ENCODE data around the gene DGKB.

DNA sequence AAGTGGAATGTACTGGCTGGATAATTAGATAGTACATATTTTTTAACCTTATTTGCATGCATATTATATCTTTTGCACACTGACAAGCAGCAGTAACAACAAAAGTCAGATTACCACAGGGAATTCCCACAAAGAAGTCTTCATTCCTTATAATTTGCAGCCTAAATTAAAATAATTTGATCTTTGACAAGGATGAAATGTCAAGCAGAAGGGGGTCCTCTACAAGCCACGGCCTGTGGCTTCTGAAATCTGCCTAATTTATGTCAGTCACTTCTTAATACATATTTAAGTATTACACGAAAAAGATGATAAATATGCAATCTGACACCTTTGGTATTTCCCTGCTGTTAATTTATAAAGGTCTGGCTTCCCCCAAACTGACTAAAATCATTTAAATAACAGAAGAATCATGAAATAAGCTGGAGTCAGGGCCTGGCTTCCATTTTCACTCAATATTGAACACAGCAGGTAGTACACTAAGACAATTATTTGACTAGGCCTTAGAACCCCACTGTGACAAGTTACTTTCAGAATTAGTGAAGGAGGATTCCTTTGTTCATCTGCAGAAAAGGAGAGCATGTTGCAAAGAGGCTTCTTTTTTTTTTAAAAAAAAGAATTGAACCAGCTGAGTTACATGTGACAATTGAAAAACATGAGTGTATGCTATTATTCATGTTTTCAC lies 562.0 kb downstream of the DGKB start:
- TF ChIP-seq, protein P1, sequence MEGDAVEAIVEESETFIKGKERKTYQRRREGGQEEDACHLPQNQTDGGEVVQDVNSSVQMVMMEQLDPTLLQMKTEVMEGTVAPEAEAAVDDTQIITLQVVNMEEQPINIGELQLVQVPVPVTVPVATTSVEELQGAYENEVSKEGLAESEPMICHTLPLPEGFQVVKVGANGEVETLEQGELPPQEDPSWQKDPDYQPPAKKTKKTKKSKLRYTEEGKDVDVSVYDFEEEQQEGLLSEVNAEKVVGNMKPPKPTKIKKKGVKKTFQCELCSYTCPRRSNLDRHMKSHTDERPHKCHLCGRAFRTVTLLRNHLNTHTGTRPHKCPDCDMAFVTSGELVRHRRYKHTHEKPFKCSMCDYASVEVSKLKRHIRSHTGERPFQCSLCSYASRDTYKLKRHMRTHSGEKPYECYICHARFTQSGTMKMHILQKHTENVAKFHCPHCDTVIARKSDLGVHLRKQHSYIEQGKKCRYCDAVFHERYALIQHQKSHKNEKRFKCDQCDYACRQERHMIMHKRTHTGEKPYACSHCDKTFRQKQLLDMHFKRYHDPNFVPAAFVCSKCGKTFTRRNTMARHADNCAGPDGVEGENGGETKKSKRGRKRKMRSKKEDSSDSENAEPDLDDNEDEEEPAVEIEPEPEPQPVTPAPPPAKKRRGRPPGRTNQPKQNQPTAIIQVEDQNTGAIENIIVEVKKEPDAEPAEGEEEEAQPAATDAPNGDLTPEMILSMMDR (IDR thresholded peaks at IDR 0.05; ENCODE audit: poor library complexity) = no peak
- TF ChIP-seq EZH2phosphoT487 (IDR thresholded peaks at IDR 0.05; ENCODE audit: low read depth, severe bottlenecking, unreplicated experiment) = no peak
